BJ (cell line): Measurements from ENCODE around the gene GSTT4. TPM values are rescaled to one million over a fixed set of nuclear protein-coding genes. Genes with fewer than 3 reads are reported as not detected.
"Not testable (repeated sequence)": the region's sequence is repeated elsewhere in the genome, so short reads cannot be mapped to it uniquely, and the experiment has no call there.

Experiments used
- CTCF ChIA-PET: fragments of 350-600 bp; formaldehyde crosslinking; extraction: SDS; loops from one replicate; lab custom pipeline; 2021; ENCODE audit warnings: antibody characterized with exemption, inconsistent platforms; lab: Yijun Ruan, JAX
- POLR2A ChIA-PET: fragments of 300-600 bp; sonication (Branson Sonifier 250); formaldehyde crosslinking; extraction: SDS; loops from one replicate; lab custom pipeline; 2021; ENCODE audit warnings: antibody characterized with exemption; lab: Charles Lee
- DNase-seq: peaks from one replicate; pipeline ENCODE4 v3.0.0-alpha.2; 2011; ENCODE audit warnings: low read depth
- H3K27me3 ChIP-seq: 2 replicates; pipeline ENCODE4 v1.6.0; 2011; ENCODE audit warnings: low read length; ENCODE audit not compliant: control insufficient read depth, insufficient read depth
- H3K36me3 ChIP-seq: 2 replicates; pipeline ENCODE4 v1.5.1; 2011; ENCODE audit warnings: low read length; ENCODE audit not compliant: control insufficient read depth, insufficient read depth
- H3K4me3 ChIP-seq: 2 replicates; pipeline ENCODE4 v1.5.1; 2011; ENCODE audit warnings: low read depth, mild to moderate bottlenecking, control low read depth, low read length
- polyA plus RNA-seq: library from polyadenylated mRNA; depleted of rRNA; stranded (reverse); fragments of >200 nt; gene quantifications from 2 replicates; pipeline ENCODE4 v1.2.3, GENCODE V29; 2011
- TF ChIP-seq, protein P1 (sequence below): IDR thresholded peaks from 2 replicates; pipeline ENCODE4 v1.5.1; 2011; ENCODE audit warnings: low read depth, mild to moderate bottlenecking, control low read depth, inconsistent platforms, low read length, moderate library complexity; ENCODE audit not compliant: insufficient read depth

GSTT4 gene
- polyA plus RNA-seq, 1 experiment: not detected

DNA sequence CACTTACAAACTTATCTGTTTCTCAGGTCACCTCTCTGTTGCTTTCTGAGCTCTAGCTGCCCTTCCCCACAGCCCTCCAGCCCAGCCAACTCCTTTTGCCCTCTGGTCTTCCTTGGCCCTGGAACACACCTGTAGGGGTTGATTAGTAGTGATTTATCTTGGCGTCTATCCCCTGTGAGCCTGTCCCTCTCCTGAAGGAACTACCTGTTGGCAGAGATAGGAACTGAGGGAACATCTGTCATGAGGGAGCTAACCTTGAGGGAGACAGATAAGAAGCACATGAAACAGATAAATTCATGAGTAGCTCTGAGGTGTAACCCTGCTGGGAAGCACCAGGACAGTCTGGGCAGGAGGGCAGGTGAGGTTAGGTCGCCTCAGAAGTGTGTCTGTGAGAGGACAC is 44.7 kb upstream of the GSTT4 start:
- H3K27me3 ChIP-seq: no peaks in the 10 kb centered on the region
- peaks cover 10% of the 10 kb centered on the region for H3K36me3 ChIP-seq
- H3K4me3 ChIP-seq: no peak overlapping the region
- POLR2A ChIA-PET: no interaction called here
- CTCF ChIA-PET: interaction anchor here (0.5 kb wide), 1 partner anchor 337 kb away, joined by 3 read pairs; no protein-coding TSS in a partner anchor
- TF ChIP-seq, protein P1, sequence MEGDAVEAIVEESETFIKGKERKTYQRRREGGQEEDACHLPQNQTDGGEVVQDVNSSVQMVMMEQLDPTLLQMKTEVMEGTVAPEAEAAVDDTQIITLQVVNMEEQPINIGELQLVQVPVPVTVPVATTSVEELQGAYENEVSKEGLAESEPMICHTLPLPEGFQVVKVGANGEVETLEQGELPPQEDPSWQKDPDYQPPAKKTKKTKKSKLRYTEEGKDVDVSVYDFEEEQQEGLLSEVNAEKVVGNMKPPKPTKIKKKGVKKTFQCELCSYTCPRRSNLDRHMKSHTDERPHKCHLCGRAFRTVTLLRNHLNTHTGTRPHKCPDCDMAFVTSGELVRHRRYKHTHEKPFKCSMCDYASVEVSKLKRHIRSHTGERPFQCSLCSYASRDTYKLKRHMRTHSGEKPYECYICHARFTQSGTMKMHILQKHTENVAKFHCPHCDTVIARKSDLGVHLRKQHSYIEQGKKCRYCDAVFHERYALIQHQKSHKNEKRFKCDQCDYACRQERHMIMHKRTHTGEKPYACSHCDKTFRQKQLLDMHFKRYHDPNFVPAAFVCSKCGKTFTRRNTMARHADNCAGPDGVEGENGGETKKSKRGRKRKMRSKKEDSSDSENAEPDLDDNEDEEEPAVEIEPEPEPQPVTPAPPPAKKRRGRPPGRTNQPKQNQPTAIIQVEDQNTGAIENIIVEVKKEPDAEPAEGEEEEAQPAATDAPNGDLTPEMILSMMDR: no peak
- no peak for DNase-seq

DNA sequence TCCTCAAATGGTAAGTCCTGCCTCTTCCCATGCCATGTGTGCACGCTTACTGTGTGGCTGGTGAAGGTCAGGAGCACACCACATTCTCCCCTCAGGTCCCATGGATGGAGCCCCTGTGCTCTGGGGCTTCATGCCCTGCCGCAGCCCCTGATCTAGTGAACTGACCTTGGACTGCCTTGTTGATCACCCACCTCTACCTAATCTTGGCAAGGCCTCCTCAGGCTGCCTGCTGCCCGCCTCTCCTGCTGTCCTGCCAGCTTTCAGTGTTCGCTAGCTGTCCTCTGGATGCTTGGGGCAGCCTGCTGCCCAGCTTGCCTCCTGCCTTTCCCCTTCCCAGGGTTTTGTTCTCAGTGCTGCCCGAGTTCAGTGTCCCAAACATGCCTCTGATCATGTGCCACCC is 44.0 kb upstream of the GSTT4 start:
- POLR2A ChIA-PET: no interaction called here
- no peaks in the 10 kb centered on the region for H3K27me3 ChIP-seq
- H3K4me3 ChIP-seq: no peak overlapping the region
- H3K36me3 ChIP-seq: peaks cover 10% of the 10 kb centered on the region
- no peak for DNase-seq
- CTCF ChIA-PET: no interaction called here
- TF ChIP-seq, protein P1: no peak

DNA sequence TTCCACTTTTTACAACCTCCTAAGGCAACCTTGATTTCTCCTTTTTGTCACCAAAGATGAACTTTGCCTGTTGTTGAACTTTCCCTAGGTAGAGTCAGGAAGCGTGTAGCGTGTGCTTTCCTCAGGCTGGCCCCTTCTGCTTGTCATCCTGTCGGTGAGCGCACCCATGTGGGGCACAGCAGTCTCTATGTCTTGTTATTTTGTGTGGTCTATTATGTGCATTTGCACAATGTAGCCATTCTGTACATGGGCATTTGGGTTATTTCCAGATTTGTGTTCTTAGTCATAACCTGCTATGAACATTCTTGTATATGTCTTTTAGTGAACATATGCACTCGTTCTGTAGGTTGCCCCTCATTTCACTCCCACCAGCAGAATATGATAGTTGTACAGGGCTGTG is 40.8 kb upstream of the GSTT4 start:
- Histone ChIP-seq H3K36me3 (peaks cover 9% of the 10 kb centered on the region), H3K4me3 (no peak overlapping the region), H3K27me3 (no peaks in the 10 kb centered on the region)
- TF ChIP-seq, protein P1: no peak
- no peak for DNase-seq
- ChIA-PET POLR2A (no interaction called here), CTCF (no interaction called here)

DNA sequence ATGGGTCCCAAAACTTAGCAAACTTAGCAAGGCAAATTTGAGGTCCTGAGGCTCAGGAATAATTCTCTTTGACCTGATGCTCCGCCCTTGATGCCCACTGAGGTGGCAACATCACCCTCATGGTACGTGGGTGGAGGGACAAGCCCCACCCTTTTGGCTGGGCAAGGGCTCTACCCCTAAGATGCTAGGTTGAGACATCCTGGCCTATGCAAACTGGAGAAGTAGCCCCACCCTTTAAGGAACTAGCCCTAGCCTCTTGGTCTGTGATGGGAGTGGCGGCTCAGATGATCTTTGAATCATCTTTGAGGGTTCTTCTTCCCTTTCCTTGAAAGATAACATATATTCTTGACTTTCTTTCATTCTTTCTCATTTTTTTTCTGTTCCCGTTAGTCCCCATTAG is 38.7 kb upstream of the GSTT4 start:
- TF ChIP-seq, protein P1: no peak
- Histone ChIP-seq H3K27me3 (no peaks in the 10 kb centered on the region), H3K4me3 (no peak overlapping the region), H3K36me3 (peaks cover 3% of the 10 kb centered on the region)
- ChIA-PET CTCF (no interaction called here), POLR2A (no interaction called here)
- DNase-seq: no peak

DNA sequence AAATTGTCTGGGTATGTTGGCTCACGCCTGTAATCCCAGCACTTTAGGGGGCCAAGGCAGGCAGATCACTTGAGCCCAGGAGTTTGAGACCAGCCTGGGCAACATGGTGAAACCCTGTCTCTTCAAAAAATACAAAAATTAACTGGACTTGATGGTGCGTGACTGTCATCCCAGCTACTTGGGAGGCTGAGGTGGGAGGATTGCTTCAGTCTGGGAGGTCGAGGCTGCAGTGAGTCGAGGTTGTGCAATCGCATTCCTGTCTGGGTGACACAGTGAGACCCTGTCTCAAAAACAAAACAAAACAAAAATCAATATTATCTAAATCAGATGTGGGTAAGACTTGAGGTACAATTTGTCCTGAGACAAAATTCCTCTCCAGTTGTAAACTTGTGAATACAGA is 38.2 kb upstream of the GSTT4 start:
- CTCF ChIA-PET, DNase-seq, H3K36me3 ChIP-seq, POLR2A ChIA-PET, H3K4me3 ChIP-seq, H3K27me3 ChIP-seq: not testable (repeated sequence)

DNA sequence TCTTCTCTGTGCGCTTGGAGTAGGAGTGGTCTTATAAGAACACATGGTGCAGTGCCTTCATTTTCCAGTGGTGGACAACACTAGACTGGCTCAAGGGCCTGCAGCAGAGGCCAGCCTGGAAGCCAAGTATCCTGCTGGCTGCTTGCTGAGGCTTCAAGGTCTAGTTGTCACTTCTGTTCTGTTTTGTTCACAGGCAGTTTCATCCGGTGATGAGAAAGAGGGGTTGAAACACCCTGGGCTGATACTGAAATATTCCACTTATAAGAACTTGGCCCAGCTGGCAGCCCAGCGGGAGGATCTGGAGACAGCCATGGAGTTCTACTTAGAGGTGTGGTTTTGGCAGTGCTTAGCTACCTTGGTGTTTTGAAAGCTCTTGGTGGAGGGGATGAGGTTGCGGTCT is 35.7 kb upstream of the GSTT4 start:
- H3K36me3 ChIP-seq: peaks cover 9% of the 10 kb centered on the region
- ChIA-PET CTCF (no interaction called here), POLR2A (no interaction called here)
- H3K27me3 ChIP-seq: no peaks in the 10 kb centered on the region
- TF ChIP-seq, protein P1: no peak
- no peak overlapping the region for H3K4me3 ChIP-seq
- no peak for DNase-seq
